SK-MEL-5 (cell line): ENCODE results near the gene ACTR10. TPM values are rescaled to one million over a fixed set of nuclear protein-coding genes. Genes with fewer than 3 reads are reported as not detected.
A peak's percentile ranks its signal among the peaks of the same experiment; 100 is the strongest.
"Not testable (repeated sequence)": the region's sequence is repeated elsewhere in the genome, so short reads cannot be mapped to it uniquely, and the experiment has no call there.

Experiments
- DNase-seq: peaks from one replicate; pipeline ENCODE4 v3.0.0-alpha.2; 2016; ENCODE audit warnings: low read depth, low spot score
- in situ Hi-C: cut with HindIII; loops from 2 replicates; pipeline ENCODE4 v1.10.0; 2016; ENCODE audit warnings: low sequenced_read_pairs, high pct_unique_total_duplicates, low pct_unique_long_range_greater_than_20kb
- total RNA-seq: library from RNA; depleted of rRNA; stranded (reverse); fragments of >200 nt; shearing (Covaris generic); gene quantifications from 2 replicates; pipeline ENCODE4 v1.2.3, GENCODE V29; 2014

ACTR10 gene
- total RNA-seq, 1 experiment from 2014 or later: 72.9 TPM

GRCh38 chr14:58200480-58200841 lies 512 bp downstream of the ACTR10 start:
- DNase-seq: no peak
- in situ Hi-C loops: no loop called here

- no peak for DNase-seq
- in situ Hi-C loops: no loop called here
Measured at GRCh38 chr14:58200846-58201245, 897 bp downstream of the ACTR10 start.

GRCh38 chr14:58213176-58213575 lies 13.2 kb downstream of the ACTR10 start:
- in situ Hi-C loops: no loop called here
- no peak for DNase-seq

GRCh38 chr14:58215191-58215914 lies 15.4 kb downstream of the ACTR10 start:
- in situ Hi-C loops: no loop called here
- DNase-seq: no peak

- DNase-seq: no peak
- in situ Hi-C loops: no loop called here
Measured at GRCh38 chr14:58216544-58216943, 16.6 kb downstream of the ACTR10 start.

GRCh38 chr14:58227096-58227819 lies 27.3 kb downstream of the ACTR10 start:
- in situ Hi-C loops: no loop called here
- DNase-seq: no peak

GRCh38 chr14:58238252-58239243 lies 38.6 kb downstream of the ACTR10 start:
- peak; percentile 34 for DNase-seq
- in situ Hi-C loops: no loop called here

- in situ Hi-C loops: no loop called here
- peak; percentile 69 for DNase-seq
Measured at GRCh38 chr14:58239244-58240195, 39.6 kb downstream of the ACTR10 start.

- in situ Hi-C loops: no loop called here
- DNase-seq: peak; percentile 30
Measured at GRCh38 chr14:58243790-58244555, 44.0 kb downstream of the ACTR10 start.

GRCh38 chr14:58244556-58245387 lies 44.8 kb downstream of the ACTR10 start, which contains the start of gene PSMA3:
TSS of gene PSMA3 (plus strand) at chr14:58244843. CDS start at chr14:58244921, 78 bp downstream.
- peak; percentile 97 for DNase-seq
- in situ Hi-C loops: no loop called here

- DNase-seq: no peak
- in situ Hi-C loops: no loop called here
Measured at GRCh38 chr14:58245562-58245961, 45.6 kb downstream of the ACTR10 start.

- no peak for DNase-seq
- in situ Hi-C loops: no loop called here
Measured at GRCh38 chr14:58249611-58250010, 49.7 kb downstream of the ACTR10 start.

GRCh38 chr14:58258156-58258555 lies 58.2 kb downstream of the ACTR10 start:
- in situ Hi-C loops: no loop called here
- no peak for DNase-seq

GRCh38 chr14:58262005-58262404 lies 62.1 kb downstream of the ACTR10 start:
- DNase-seq, in situ Hi-C loops: not testable (repeated sequence)

GRCh38 chr14:58265401-58265800 lies 65.5 kb downstream of the ACTR10 start:
- in situ Hi-C loops: no loop called here
- no peak for DNase-seq
